Fibroblast of lung (primary cell): ENCODE measurements around the gene COL7A1. TPM values are rescaled to one million over a fixed set of nuclear protein-coding genes. Genes with fewer than 3 reads are reported as not detected.

Experiments
- DNase-seq, 2 donors: peaks; one replicate each; pipeline versions ENCODE4 v3.0.0 to v3.0.0-alpha.2; 2010; ENCODE audit warnings: low read depth in 2 of 2
- H2AFZ ChIP-seq: 2 replicates; pipeline ENCODE4 v1.5.1; 2012; ENCODE audit warnings: low read length, control low read depth, inconsistent platforms
- H3K27ac ChIP-seq: 2 replicates; pipeline ENCODE4 v1.5.1; 2011; ENCODE audit warnings: low read length, control low read depth; ENCODE audit not compliant: insufficient read depth
- H3K27me3 ChIP-seq: 2 replicates; pipeline ENCODE4 v1.5.1; 2011; ENCODE audit warnings: mild to moderate bottlenecking, low read length; ENCODE audit not compliant: control insufficient read depth, insufficient read depth
- H3K36me3 ChIP-seq: 2 replicates; pipeline ENCODE4 v1.5.1; 2011; ENCODE audit warnings: low read length; ENCODE audit not compliant: control insufficient read depth, insufficient read depth
- H3K4me1 ChIP-seq: 2 replicates; pipeline ENCODE4 v1.5.1; 2011; ENCODE audit warnings: low read length; ENCODE audit not compliant: control insufficient read depth, insufficient read depth; ENCODE audit errors: extremely low read depth
- H3K4me2 ChIP-seq: 2 replicates; pipeline ENCODE4 v1.5.1; 2011; ENCODE audit warnings: low read length, control low read depth; ENCODE audit not compliant: insufficient read depth; ENCODE audit errors: extremely low read depth
- H3K4me3 ChIP-seq, 4 experiments: fragments of 200-600 bp in 1 of 4; sonication (generic) in 1 of 4; replicated peaks in 1 of 4; 2 replicates each; pipeline ENCODE4 v1.5.1; 2011 to 2016; ENCODE audit warnings: low read length in 4 of 4, low read depth in 3 of 4, mild to moderate bottlenecking in 3 of 4, control low read depth in 2 of 4, inconsistent platforms in 1 of 4, mixed read lengths in 1 of 4; ENCODE audit not compliant: insufficient read depth in 1 of 4; ENCODE audit errors: control extremely low read depth in 1 of 4
- H3K79me2 ChIP-seq: 2 replicates; pipeline ENCODE4 v1.5.1; 2012; ENCODE audit warnings: mild to moderate bottlenecking, low read length, inconsistent platforms; ENCODE audit not compliant: control insufficient read depth, insufficient read depth
- H3K9ac ChIP-seq: 2 replicates; pipeline ENCODE4 v1.5.1; 2011; ENCODE audit warnings: mild to moderate bottlenecking, low read length, control low read depth; ENCODE audit not compliant: insufficient read depth
- H3K9me3 ChIP-seq: 2 replicates; pipeline ENCODE4 v1.5.1; 2012; ENCODE audit warnings: low read depth, low read length; ENCODE audit not compliant: control insufficient read depth, insufficient read depth
- H4K20me1 ChIP-seq: 2 replicates; pipeline ENCODE4 v1.5.1; 2011; ENCODE audit warnings: low read length; ENCODE audit not compliant: control insufficient read depth, insufficient read depth; ENCODE audit errors: extremely low read depth
- CTCF ChIP-seq, 2 donors: IDR thresholded peaks in 1 of 2; conservative IDR thresholded peaks in 1 of 2; 1 replicate in 1 of 2; 2 replicates in 1 of 2; pipeline ENCODE4 v1.5.1; 2011 to 2012; ENCODE audit warnings: low read length in 2 of 2, control low read depth in 1 of 2, inconsistent platforms in 1 of 2, low read depth in 1 of 2, mild to moderate bottlenecking in 1 of 2
- EZH2 ChIP-seq: IDR thresholded peaks from 2 replicates; pipeline ENCODE4 v1.5.1; 2012; ENCODE audit warnings: low read length, control low read depth, mild to moderate bottlenecking; ENCODE audit errors: missing control alignments
- polyA plus RNA-seq, 2 donors: library from polyadenylated mRNA; depleted of rRNA in 1 of 2; stranded (reverse) in 1 of 2; unstranded in 1 of 2; fragments of >200 nt; gene quantifications; 2 replicates each; pipeline ENCODE4 v1.2.1, GENCODE V29; 2011 to 2012; ENCODE audit warnings: missing spikeins in 1 of 2
- total RNA-seq: library from RNA; depleted of rRNA; stranded (reverse); fragments of >200 nt; gene quantifications from 2 replicates; pipeline ENCODE4 v1.2.1, GENCODE V29; 2014

Gene COL7A1
- total and polyA plus RNA-seq, 2 donors (not counting 1 experiment from before 2014, with no cell fraction given): 3.4 to 36.7 TPM

- Histone ChIP-seq H4K20me1 (no peaks in the 10 kb centered on the region), H3K36me3 (peaks cover 25% of the 10 kb centered on the region), H3K4me2 (no peak overlapping the region), H2AFZ (no peak overlapping the region), H3K9me3 (no peaks in the 10 kb centered on the region), H3K4me1 (peaks cover 2% of the 10 kb centered on the region), H3K27me3 (no peaks in the 10 kb centered on the region), H3K79me2 (peaks cover 19% of the 10 kb centered on the region), H3K4me3 (no peak overlapping the region), H3K27ac (no peak overlapping the region), H3K9ac (no peak overlapping the region)
- TF ChIP-seq EZH2: no peak
- no peak for TF ChIP-seq CTCF (conservative IDR thresholded peaks at IDR 0.05 in 1 of 2, IDR thresholded peaks at IDR 0.05 in 1 of 2; ENCODE audit: low read depth in 1 of 2, low read length in 2 of 2)
- DNase-seq: no peak
These were observed 12.4 kb upstream of the COL7A1 start for GRCh38 chr3:48607519-48607918.

GRCh38 chr3:48601622-48601994 lies 6.5 kb upstream of the COL7A1 start:
- no peaks in the 10 kb centered on the region for H3K27me3 ChIP-seq
- H3K9me3 ChIP-seq: no peaks in the 10 kb centered on the region
- H3K4me1 ChIP-seq: peaks cover 28% of the 10 kb centered on the region
- no peak for TF ChIP-seq CTCF (conservative IDR thresholded peaks at IDR 0.05 in 1 of 2, IDR thresholded peaks at IDR 0.05 in 1 of 2; ENCODE audit: low read depth in 1 of 2, low read length in 2 of 2)
- TF ChIP-seq EZH2: no peak
- no peak overlapping the region for H2AFZ ChIP-seq
- H3K79me2 ChIP-seq: no peaks in the 10 kb centered on the region
- peaks cover 50% of the 10 kb centered on the region for H3K36me3 ChIP-seq
- H3K27ac ChIP-seq: no peak overlapping the region
- no peak overlapping the region for H3K9ac ChIP-seq
- DNase-seq: no peak
- H3K4me2 ChIP-seq: no peak overlapping the region
- no peaks in the 10 kb centered on the region for H4K20me1 ChIP-seq
- no peak overlapping the region for H3K4me3 ChIP-seq

GRCh38 chr3:48600711-48601621 lies 5.8 kb upstream of the COL7A1 start:
- H3K36me3 ChIP-seq: peaks cover 50% of the 10 kb centered on the region
- no peak for DNase-seq
- no peaks in the 10 kb centered on the region for H3K79me2 ChIP-seq
- no peak for TF ChIP-seq EZH2
- TF ChIP-seq CTCF (conservative IDR thresholded peaks at IDR 0.05 in 1 of 2, IDR thresholded peaks at IDR 0.05 in 1 of 2; ENCODE audit: low read depth in 1 of 2, low read length in 2 of 2): no peak
- H4K20me1 ChIP-seq: no peaks in the 10 kb centered on the region
- no peak overlapping the region for H3K4me2 ChIP-seq
- no peaks in the 10 kb centered on the region for H3K27me3 ChIP-seq
- H3K9ac ChIP-seq: no peak overlapping the region
- H3K4me3 ChIP-seq: no peak overlapping the region
- no peak overlapping the region for H3K27ac ChIP-seq
- no peak overlapping the region for H2AFZ ChIP-seq
- H3K4me1 ChIP-seq: peaks cover 30% of the 10 kb centered on the region
- H3K9me3 ChIP-seq: no peaks in the 10 kb centered on the region
